Measurements from ENCODE around the gene EIF1. TPM values are rescaled to one million over a fixed set of nuclear protein-coding genes. Genes with fewer than 3 reads are reported as not detected.

The EIF1 gene
- total RNA-seq, 1 experiment from 2014 or later = 481 TPM

GRCh38 chr17:41642252-41643156 lies 46.2 kb upstream of the EIF1 start (continued):
- TF ChIP-seq ARID4B (CRISPR knock-in tag; IDR thresholded peaks at IDR 0.05; ENCODE audit: borderline replicate concordance) = no peak

GRCh38 chr17:41647038-41647813 lies 41.5 kb upstream of the EIF1 start:
- no peak for DNase-seq (ENCODE audit: low spot score)
- ChIA-PET POLR2A (interaction anchor here (1.4 to 1.7 kb wide), 2 partner anchors 15 to 118 kb away, joined by 4 to 9 read pairs; no protein-coding TSS in a partner anchor), CTCF (interaction anchor here (1.1 to 16.2 kb wide), 42 partner anchors 7 to 828 kb away, joined by 3 to 374 read pairs (median 9); partner anchors contain the start of genes EIF1, JUP, KRT17 and KRT19)
- Mint-ChIP-seq H3K4me3 (no peak overlapping the region), H3K9me3 (no peaks in the 10 kb centered on the region), H3K27ac (no peak overlapping the region), H3K36me3 (no peaks in the 10 kb centered on the region), H3K27me3 (ENCODE audit: low read depth) (no peaks in the 10 kb centered on the region), H3K4me1 (peaks cover 2% of the 10 kb centered on the region)
- no peak for ATAC-seq
- TF ChIP-seq USF2 (CRISPR knock-in tag; IDR thresholded peaks at IDR 0.05) = no peak
- no peak for TF ChIP-seq ETV6 (CRISPR knock-in tag; IDR thresholded peaks at IDR 0.05)
- TF ChIP-seq PREB (CRISPR knock-in tag; IDR thresholded peaks at IDR 0.05; ENCODE audit: borderline replicate concordance) = no peak
- TF ChIP-seq HMGA2 (CRISPR knock-in tag; IDR thresholded peaks at IDR 0.05) = peak; percentile 100

GRCh38 chr17:41647940-41648410 lies 40.7 kb upstream of the EIF1 start:
- Mint-ChIP-seq H3K36me3 (no peaks in the 10 kb centered on the region), H3K9me3 (no peaks in the 10 kb centered on the region), H3K4me3 (peak overlapping the region; percentile 71), H3K27ac (no peak overlapping the region), H3K27me3 (ENCODE audit: low read depth) (no peaks in the 10 kb centered on the region), H3K4me1 (peaks cover 2% of the 10 kb centered on the region)
- ATAC-seq (peak; percentile 91), DNase-seq (ENCODE audit: low spot score) (peak; percentile 99)
- ChIA-PET POLR2A (interaction anchor here (0.6 to 1.7 kb wide), 5 partner anchors 15 to 143 kb away, joined by 3 to 9 read pairs (median 5); partner anchors contain the start of gene EIF1), CTCF (interaction anchor here (0.7 to 16.2 kb wide), 78 partner anchors 8 to 1033 kb away, joined by 3 to 374 read pairs (median 6); partner anchors contain the start of genes EIF1, JUP, KRT15 and KRT17)
- TF ChIP-seq NFE2L1 (CRISPR knock-in tag; IDR thresholded peaks at IDR 0.05) (no peak), MAX (CRISPR knock-in tag; IDR thresholded peaks at IDR 0.05) (peak; percentile 69), ATF6 (CRISPR knock-in tag; IDR thresholded peaks at IDR 0.05) (no peak), EMX1 (CRISPR knock-in tag; IDR thresholded peaks at IDR 0.05) (no peak), NR3C1 (CRISPR knock-in tag; conservative IDR thresholded peaks at IDR 0.05; ENCODE audit: low read depth) (no peak), SOX15 (CRISPR knock-in tag; IDR thresholded peaks at IDR 0.05) (no peak), GRHL2 (CRISPR knock-in tag; IDR thresholded peaks at IDR 0.05; ENCODE audit: insufficient replicate concordance, severe bottlenecking) (no peak), PREB (CRISPR knock-in tag; IDR thresholded peaks at IDR 0.05; ENCODE audit: borderline replicate concordance) (no peak), AR (CRISPR knock-in tag; IDR thresholded peaks at IDR 0.05) (no peak)

Data from WTC11 (cell line).